Kidney epithelial cell (primary cell): ENCODE measurements around the gene USP44. TPM values are rescaled to one million over a fixed set of nuclear protein-coding genes. Genes with fewer than 3 reads are reported as not detected.
A peak's percentile ranks its signal among the peaks of the same experiment; 100 is the strongest.

Experiments
- DNase-seq: peaks from one replicate; pipeline ENCODE4 v3.0.0-alpha.2; 2010; ENCODE audit warnings: low read depth
- H3K27me3 ChIP-seq: 2 replicates; pipeline ENCODE4 v1.6.0; 2011; ENCODE audit warnings: low read length; ENCODE audit not compliant: control insufficient read depth, insufficient read depth
- H3K36me3 ChIP-seq: 2 replicates; pipeline ENCODE4 v1.5.1; 2011; ENCODE audit warnings: low read length; ENCODE audit not compliant: control insufficient read depth, insufficient read depth
- H3K4me3 ChIP-seq: 2 replicates; pipeline ENCODE4 v1.5.1; 2011; ENCODE audit warnings: low read depth, mild to moderate bottlenecking, control low read depth, low read length
- CTCF ChIP-seq: IDR thresholded peaks from 2 replicates; pipeline ENCODE4 v1.5.1; 2011; ENCODE audit warnings: mild to moderate bottlenecking, moderate library complexity, low read length, control low read depth, inconsistent platforms; ENCODE audit not compliant: insufficient read depth, poor library complexity, severe bottlenecking
- total RNA-seq: library from RNA; depleted of rRNA; stranded (reverse); fragments of >200 nt; gene quantifications from 2 replicates; pipeline ENCODE4 v1.2.3, GENCODE V29; 2015

Gene USP44
- total RNA-seq, 1 donor from 2014 or later, result 1.3 TPM

GRCh38 chr12:95590775-95591174 lies 39.5 kb upstream of the USP44 start:
- no peak for DNase-seq
- Histone ChIP-seq H3K27me3 (no peaks in the 10 kb centered on the region), H3K4me3 (no peak overlapping the region), H3K36me3 (no peaks in the 10 kb centered on the region)
- no peak for TF ChIP-seq CTCF

DNA sequence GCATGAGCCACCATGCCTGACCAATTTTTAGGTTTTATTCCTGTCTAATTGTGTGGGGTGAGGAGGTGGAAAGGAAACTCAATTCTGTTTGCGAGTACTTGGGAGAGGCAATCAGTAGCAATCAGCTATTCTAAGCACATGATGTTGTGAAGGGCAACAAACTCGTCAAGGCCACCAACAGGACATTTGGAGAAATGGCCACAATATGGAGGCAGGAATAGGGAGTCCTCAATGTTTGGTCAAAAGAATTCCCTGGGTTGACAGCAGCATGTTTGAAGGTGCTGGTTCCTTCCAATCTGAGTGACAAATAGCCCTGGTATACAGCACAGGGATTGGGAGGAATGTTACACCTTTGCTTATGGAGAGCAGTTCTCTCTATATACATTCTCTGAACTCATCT lies 32.7 kb upstream of the USP44 start:
- Histone ChIP-seq H3K27me3 (no peaks in the 10 kb centered on the region), H3K4me3 (no peak overlapping the region), H3K36me3 (no peaks in the 10 kb centered on the region)
- no peak for TF ChIP-seq CTCF
- no peak for DNase-seq

- peak; percentile 62 for TF ChIP-seq CTCF
- DNase-seq, result no peak
Measured at GRCh38 chr12:95582230-95583058, 31.2 kb upstream of the USP44 start.

GRCh38 chr12:95577820-95578219 lies 26.5 kb upstream of the USP44 start:
- no peak for DNase-seq
- TF ChIP-seq CTCF, result no peak
- Histone ChIP-seq H3K27me3 (no peaks in the 10 kb centered on the region), H3K36me3 (no peaks in the 10 kb centered on the region), H3K4me3 (no peak overlapping the region)

More at GRCh38 chr12:95582230-95583058, 31.2 kb upstream of the USP44 start:
- Histone ChIP-seq H3K27me3 (no peaks in the 10 kb centered on the region), H3K36me3 (no peaks in the 10 kb centered on the region), H3K4me3 (no peak overlapping the region)

GRCh38 chr12:95574799-95575452 lies 23.6 kb upstream of the USP44 start:
- H3K27me3 ChIP-seq, result no peaks in the 10 kb centered on the region
- TF ChIP-seq CTCF, result peak; percentile 77
- H3K4me3 ChIP-seq, result no peak overlapping the region
- no peak for DNase-seq
- no peaks in the 10 kb centered on the region for H3K36me3 ChIP-seq
